GM19328 (cell line): ENCODE measurements around the gene WNT10A.

Experiments used
- ATAC-seq: cut with Tn5 transposase; IDR thresholded peaks from one replicate; pipeline ENCODE4 v1.9.1; 2021; ENCODE audit warnings: mild to moderate bottlenecking, moderate library complexity; ENCODE audit not compliant: unreplicated experiment

The WNT10A gene

GRCh38 chr2:218892693-218893348 lies 12.2 kb downstream of the WNT10A start:
- ATAC-seq = peak; percentile 46

- ATAC-seq = no peak
Measured at GRCh38 chr2:218893349-218894150, 12.9 kb downstream of the WNT10A start.

- ATAC-seq = no peak
Measured at GRCh38 chr2:218894151-218894879, 13.7 kb downstream of the WNT10A start.

DNA sequence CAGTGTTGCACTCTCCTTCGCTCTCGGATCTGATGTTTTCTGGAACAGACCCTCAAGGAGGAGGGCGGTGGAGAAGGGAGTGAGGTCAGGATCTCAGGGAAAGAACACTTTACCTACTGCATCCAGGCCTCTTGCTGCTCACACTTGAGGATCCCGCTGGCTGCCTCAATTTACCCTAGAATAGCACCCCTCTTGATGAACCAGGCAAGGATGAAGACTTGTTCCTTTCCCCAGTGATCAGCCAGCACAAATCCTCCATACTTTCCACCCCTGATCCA lies 14.2 kb downstream of the WNT10A start:
- ATAC-seq = no peak

DNA sequence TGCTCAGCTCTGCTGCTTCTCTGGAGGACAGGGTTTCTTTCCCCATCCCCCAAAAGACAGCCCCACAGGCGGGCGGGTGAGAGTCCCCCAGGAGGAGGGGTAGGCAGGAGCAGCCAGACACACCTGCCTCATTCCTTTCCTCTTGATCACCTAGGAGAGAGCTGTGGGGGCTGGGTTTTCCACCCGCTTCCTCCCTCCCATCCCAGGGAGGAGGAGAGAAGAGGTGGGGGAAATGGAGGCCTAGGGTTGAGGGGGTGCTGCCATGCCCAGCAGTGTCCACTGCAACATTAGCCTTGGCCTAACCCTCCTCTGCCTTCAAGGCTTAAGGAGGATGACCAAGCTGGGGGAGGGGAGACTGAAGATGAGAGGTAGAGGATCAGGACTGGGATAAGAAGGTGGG lies 14.7 kb downstream of the WNT10A start:
- ATAC-seq = no peak

GRCh38 chr2:218895759-218896500 lies 15.3 kb downstream of the WNT10A start:
- ATAC-seq = peak; percentile 4

DNA sequence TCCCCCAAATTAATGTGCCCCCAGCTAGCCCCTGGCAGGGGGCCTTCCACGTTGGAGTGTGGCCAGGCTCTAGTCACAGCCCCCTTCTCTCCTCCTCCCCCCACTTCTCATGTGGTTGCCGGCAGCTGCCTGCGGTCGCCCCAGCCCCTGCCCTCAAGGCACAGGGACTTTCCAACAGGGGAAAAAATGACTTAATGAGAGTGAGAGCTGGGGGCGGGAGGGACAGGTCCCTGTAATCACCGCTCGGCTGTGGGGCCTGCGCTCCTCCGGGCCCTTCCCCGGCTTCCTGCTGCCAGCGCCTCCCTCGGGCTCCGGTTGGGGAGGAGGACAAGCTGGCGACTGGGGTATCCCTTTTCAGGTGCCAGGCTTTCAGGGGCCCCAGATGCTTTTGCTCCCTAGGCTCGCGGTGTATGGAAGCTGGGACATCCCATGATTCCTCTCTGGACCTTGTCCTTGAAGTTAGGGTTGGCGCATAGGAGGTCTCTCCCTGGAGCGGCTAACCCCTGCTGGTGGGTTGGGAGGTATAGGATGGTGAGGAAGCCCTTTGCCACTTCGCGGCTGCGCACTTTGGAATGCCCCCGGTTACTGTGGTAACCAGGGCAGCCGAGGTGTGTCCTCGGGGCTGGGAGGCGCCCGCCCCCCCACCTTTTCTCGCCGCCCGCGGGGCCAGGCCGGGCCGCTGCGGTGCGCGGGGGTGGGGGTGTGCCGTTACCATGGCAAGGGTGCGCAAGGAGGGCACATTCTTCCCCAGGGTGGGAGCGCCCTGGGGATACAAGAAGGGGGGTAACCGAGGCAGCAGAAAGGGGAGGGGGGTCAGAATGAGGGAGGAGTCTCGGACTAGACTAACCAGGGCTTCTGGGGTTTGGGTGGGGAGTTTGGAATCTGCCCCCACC lies 16.1 kb downstream of the WNT10A start:
- peak; percentile 67 for ATAC-seq

- no peak for ATAC-seq
Measured at GRCh38 chr2:218897394-218898108, 16.9 kb downstream of the WNT10A start.

- no peak for ATAC-seq
Measured at GRCh38 chr2:218898109-218898878, 17.6 kb downstream of the WNT10A start.

GRCh38 chr2:218899147-218899546 lies 18.5 kb downstream of the WNT10A start:
- no peak for ATAC-seq

- no peak for ATAC-seq
Measured at GRCh38 chr2:218902427-218902826, 21.8 kb downstream of the WNT10A start.

GRCh38 chr2:218904176-218904575 lies 23.5 kb downstream of the WNT10A start:
- ATAC-seq = no peak

- ATAC-seq = peak; percentile 88
Measured at GRCh38 chr2:218908721-218909619, 28.3 kb downstream of the WNT10A start.

DNA sequence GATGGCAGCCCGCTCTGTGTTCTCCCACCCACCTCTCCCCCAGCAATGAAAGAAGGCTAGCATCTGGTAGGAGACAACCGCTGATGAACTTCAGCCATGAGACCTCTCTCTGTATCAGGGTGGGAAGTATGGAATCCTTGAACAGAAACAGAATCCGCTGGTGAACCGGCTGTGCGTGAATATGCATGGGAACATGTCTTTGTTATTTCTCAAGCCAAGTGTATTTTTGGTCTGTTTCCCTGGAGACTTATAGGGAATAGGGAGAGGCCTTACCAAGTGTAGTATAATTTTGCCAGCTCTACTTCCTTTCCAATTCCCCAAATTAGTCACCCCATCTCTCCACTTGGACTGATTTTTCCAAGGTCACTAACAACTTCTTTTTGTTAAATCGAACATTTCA lies 30.1 kb downstream of the WNT10A start:
- ATAC-seq = no peak

- ATAC-seq = no peak
Measured at GRCh38 chr2:218920504-218920903, 39.9 kb downstream of the WNT10A start.

DNA sequence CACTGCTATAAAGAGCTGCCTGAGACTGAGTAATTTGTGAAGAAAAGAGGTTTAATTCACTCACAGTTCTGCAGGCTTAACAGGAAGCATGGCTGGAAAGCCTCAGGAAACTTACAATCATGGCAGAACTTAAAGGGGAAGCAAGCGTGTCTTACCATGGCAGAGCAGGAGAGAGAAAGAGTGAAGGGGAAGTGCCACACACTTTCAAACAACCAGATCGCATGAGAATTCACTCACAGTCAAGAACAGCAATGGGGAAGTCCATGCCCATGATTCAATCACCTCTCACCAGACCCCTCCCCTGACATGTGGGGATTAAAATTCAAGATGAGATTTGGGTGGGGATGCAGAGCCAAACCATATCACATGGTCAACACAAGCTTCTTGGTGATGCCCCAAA lies 44.1 kb downstream of the WNT10A start:
- no peak for ATAC-seq

DNA sequence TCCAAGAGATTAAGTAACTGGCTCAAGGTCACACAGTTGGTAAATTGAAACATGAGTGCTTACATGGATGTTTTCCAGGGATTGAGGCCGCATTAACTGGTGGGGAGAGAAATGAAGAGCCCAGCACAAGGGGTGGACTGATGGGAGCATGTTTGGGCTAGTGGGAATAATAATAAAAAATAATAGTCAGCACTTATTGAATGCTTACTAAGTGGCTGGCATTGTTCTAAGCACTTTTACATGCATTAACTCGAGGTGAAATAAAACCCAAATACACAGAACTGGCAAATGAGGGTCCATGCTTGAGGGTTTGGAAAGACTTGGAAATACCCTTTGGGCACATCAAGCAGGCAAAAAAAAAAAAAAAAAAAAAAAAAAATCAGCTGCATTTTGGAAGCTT lies 44.8 kb downstream of the WNT10A start:
- ATAC-seq = no peak

DNA sequence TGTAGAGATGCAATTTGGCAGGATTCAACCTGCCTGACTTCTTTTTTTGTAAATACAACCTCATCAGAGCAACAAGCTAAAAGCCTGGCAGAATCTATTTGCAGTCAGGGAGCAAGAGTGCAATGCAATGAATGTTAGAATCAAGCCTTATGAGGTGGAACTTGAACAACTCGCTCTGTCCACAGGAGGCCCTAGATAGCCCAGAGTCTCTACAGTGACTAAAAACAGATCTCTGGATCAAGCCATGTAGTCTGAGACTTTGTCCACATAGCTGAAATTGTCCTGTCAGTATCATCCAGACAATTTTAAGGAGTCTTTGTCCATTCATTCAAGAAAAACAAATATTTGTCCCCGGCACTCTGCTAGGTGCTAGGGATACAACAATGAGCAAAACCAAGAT lies 46.8 kb downstream of the WNT10A start:
- ATAC-seq = no peak
